Gastrocnemius medialis (tissue), 4 donors: Measurements from ENCODE around the gene GPATCH8.

Experiments
- POLR2A ChIP-seq, 2 donors: fragments of 450-650 bp; IDR thresholded peaks; one replicate each; pipeline ENCODE4 v1.6.1; 2017; ENCODE audit warnings: antibody characterized with exemption in 2 of 2, mild to moderate bottlenecking in 2 of 2, moderate library complexity in 2 of 2
- TF ChIP-seq, protein P1 (sequence below), 5 experiments: fragments of 450-650 bp in 3 of 5; fragments of 200-600 bp in 2 of 5; sonication (generic) in 2 of 5; IDR thresholded peaks in 4 of 5; conservative IDR thresholded peaks in 1 of 5; 1 replicate in 4 of 5; 2 replicates in 1 of 5; pipeline ENCODE4 v1.5.1; 2016 to 2019; ENCODE audit warnings: antibody characterized with exemption in 5 of 5, mild to moderate bottlenecking in 3 of 5, moderate library complexity in 3 of 5

DNA sequence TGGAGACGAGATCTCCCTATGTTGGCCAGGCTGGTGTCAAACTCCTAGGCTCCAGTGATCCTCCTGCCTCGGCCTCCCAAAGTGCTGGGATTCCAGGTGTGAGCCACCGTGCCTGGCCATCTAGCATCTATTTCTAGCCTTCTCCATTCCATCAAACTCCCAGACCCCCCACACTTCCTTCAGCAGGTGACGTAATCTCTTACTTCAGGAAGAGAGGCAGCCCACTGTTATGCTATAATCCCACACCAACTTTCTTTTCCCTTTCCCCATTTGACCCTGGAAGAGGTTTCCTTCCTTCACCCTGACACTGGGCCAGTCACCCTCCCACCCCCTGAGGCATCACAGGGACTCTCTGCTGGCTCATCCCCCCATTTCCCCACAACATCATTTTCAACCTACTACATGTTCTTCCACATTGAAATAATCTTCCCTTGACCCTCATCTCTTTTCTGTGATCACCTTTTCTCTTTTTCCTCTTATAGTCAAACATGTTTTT lies 121.3 kb downstream of the GPATCH8 start:
- TF ChIP-seq, protein P1, sequence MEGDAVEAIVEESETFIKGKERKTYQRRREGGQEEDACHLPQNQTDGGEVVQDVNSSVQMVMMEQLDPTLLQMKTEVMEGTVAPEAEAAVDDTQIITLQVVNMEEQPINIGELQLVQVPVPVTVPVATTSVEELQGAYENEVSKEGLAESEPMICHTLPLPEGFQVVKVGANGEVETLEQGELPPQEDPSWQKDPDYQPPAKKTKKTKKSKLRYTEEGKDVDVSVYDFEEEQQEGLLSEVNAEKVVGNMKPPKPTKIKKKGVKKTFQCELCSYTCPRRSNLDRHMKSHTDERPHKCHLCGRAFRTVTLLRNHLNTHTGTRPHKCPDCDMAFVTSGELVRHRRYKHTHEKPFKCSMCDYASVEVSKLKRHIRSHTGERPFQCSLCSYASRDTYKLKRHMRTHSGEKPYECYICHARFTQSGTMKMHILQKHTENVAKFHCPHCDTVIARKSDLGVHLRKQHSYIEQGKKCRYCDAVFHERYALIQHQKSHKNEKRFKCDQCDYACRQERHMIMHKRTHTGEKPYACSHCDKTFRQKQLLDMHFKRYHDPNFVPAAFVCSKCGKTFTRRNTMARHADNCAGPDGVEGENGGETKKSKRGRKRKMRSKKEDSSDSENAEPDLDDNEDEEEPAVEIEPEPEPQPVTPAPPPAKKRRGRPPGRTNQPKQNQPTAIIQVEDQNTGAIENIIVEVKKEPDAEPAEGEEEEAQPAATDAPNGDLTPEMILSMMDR (IDR thresholded peaks at IDR 0.05 in 4 of 5, conservative IDR thresholded peaks at IDR 0.05 in 1 of 5) = no peak
- TF ChIP-seq POLR2A (IDR thresholded peaks at IDR 0.05) = no peak
